ENCODE data around the gene ADIPOQ. TPM values are rescaled to one million over a fixed set of nuclear protein-coding genes. Genes with fewer than 3 reads are reported as not detected.

The ADIPOQ gene
- total RNA-seq, 1 experiment from 2014 or later: not detected

GRCh38 chr3:186841620-186842019 lies 890 bp upstream of the ADIPOQ start:
- no peak overlapping the region for H3K56ac ChIP-seq (ENCODE audit: insufficient read length, low read depth, low read length)
- no peak overlapping the region for H4K5ac ChIP-seq (ENCODE audit: insufficient read length, low read depth, low read length)
- no peaks in the 10 kb centered on the region for H3K27me3 ChIP-seq (ENCODE audit: insufficient read depth, low read length)
- no peak overlapping the region for H3K23ac ChIP-seq (ENCODE audit: insufficient read length, low read depth, low read length)
- H3K36me3 Mint-ChIP-seq (ENCODE audit: insufficient read depth in 1 of 3, low read depth in 3 of 3): no peaks in the 10 kb centered on the region
- no peak overlapping the region for H3K18ac ChIP-seq (ENCODE audit: insufficient read length, low read depth, low read length)
- no peak overlapping the region for H3K4me2 ChIP-seq (ENCODE audit: insufficient read depth, insufficient read length, low read length)
- TF ChIP-seq, protein P1, sequence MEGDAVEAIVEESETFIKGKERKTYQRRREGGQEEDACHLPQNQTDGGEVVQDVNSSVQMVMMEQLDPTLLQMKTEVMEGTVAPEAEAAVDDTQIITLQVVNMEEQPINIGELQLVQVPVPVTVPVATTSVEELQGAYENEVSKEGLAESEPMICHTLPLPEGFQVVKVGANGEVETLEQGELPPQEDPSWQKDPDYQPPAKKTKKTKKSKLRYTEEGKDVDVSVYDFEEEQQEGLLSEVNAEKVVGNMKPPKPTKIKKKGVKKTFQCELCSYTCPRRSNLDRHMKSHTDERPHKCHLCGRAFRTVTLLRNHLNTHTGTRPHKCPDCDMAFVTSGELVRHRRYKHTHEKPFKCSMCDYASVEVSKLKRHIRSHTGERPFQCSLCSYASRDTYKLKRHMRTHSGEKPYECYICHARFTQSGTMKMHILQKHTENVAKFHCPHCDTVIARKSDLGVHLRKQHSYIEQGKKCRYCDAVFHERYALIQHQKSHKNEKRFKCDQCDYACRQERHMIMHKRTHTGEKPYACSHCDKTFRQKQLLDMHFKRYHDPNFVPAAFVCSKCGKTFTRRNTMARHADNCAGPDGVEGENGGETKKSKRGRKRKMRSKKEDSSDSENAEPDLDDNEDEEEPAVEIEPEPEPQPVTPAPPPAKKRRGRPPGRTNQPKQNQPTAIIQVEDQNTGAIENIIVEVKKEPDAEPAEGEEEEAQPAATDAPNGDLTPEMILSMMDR (conservative IDR thresholded peaks at IDR 0.05): no peak
- no peaks in the 10 kb centered on the region for H4K20me1 ChIP-seq (ENCODE audit: control insufficient read depth, insufficient read depth, insufficient read length)
- no peak overlapping the region for H3K14ac ChIP-seq (ENCODE audit: insufficient read depth, low read length)
- H4K8ac ChIP-seq (replicated peaks; ENCODE audit: insufficient read length, low read depth, low read length): no peak overlapping the region
- H4K91ac ChIP-seq (ENCODE audit: insufficient read length, low read depth, low read length): no peak overlapping the region
- H3K23me2 ChIP-seq (ENCODE audit: insufficient read length, low read depth, low read length, poor library complexity, severe bottlenecking): no peaks in the 10 kb centered on the region
- no peaks in the 10 kb centered on the region for H3K79me1 ChIP-seq (ENCODE audit: insufficient read depth, low read depth, low read length, poor library complexity, severe bottlenecking)
- H3T11ph ChIP-seq (ENCODE audit: low read length): no peak overlapping the region
- no CpG with 5 or more reads among the region's 4 CpGs for WGBS (ENCODE audit: extremely low coverage, insufficient read length, low lambda C conversion rate)
- H3K79me2 ChIP-seq (ENCODE audit: insufficient read depth, low read length): no peaks in the 10 kb centered on the region
- H3K4me1 ChIP-seq (ENCODE audit: insufficient read depth, low read length): no peaks in the 10 kb centered on the region
- peaks cover 0 to 3% of the 10 kb centered on the region in 2 experiments; a peak in 2 of 4 replicates for H3K4me1 Mint-ChIP-seq
- DNase-seq: no peak
- H3K27ac ChIP-seq (ENCODE audit: insufficient read length, low read depth, low read length): no peak overlapping the region
- no peak overlapping the region for H3K4ac ChIP-seq (ENCODE audit: low read depth, low read length)
- H3K4me3 Mint-ChIP-seq: no peak overlapping the region
- no peak overlapping the region for H2BK15ac ChIP-seq (ENCODE audit: low read depth, low read length)
- H3K9ac ChIP-seq (ENCODE audit: extremely low read depth, insufficient read length, low read length): no peak overlapping the region
- H2AK5ac ChIP-seq (ENCODE audit: insufficient read length, low read length): no peak overlapping the region
- H3K9me3 Mint-ChIP-seq: no peaks in the 10 kb centered on the region; a peak in 1 of 5 replicates
- H2BK5ac ChIP-seq (ENCODE audit: insufficient read length, low read length): no peak overlapping the region
- peaks cover 3% of the 10 kb centered on the region; the same call in 1 of the 2 replicates for H3K27me3 Mint-ChIP-seq (ENCODE audit: low read depth)
- H2BK12ac ChIP-seq (ENCODE audit: insufficient read length, low read depth, low read length): no peak overlapping the region
- H2BK20ac ChIP-seq (ENCODE audit: low read depth, low read length, poor library complexity, severe bottlenecking): no peak overlapping the region
- no peak overlapping the region for H2BK120ac ChIP-seq (ENCODE audit: low read depth, low read length, poor library complexity, severe bottlenecking)
- no peak overlapping the region for H2AFZ ChIP-seq (ENCODE audit: low read length)
- no peak overlapping the region for H3K27ac Mint-ChIP-seq
- no peaks in the 10 kb centered on the region for H3K9me3 ChIP-seq (ENCODE audit: control insufficient read depth, low read depth, low read length)

Measured in H9 (cell line).